B cell (primary cell): ENCODE results near the gene TTLL5.

ENCODE experiments used
- EZH2 ChIP-seq: IDR thresholded peaks from 2 replicates; pipeline ENCODE4 v1.6.1; 2012; ENCODE audit warnings: borderline replicate concordance, low read depth, mild to moderate bottlenecking, moderate library complexity, low read length; ENCODE audit not compliant: insufficient read depth, poor library complexity, severe bottlenecking
- TF ChIP-seq, protein P1 (sequence below): fragments of 200-600 bp; IDR thresholded peaks from one replicate; pipeline ENCODE4 v1.8.0; 2022; ENCODE audit warnings: antibody characterized with exemption, mild to moderate bottlenecking

DNA sequence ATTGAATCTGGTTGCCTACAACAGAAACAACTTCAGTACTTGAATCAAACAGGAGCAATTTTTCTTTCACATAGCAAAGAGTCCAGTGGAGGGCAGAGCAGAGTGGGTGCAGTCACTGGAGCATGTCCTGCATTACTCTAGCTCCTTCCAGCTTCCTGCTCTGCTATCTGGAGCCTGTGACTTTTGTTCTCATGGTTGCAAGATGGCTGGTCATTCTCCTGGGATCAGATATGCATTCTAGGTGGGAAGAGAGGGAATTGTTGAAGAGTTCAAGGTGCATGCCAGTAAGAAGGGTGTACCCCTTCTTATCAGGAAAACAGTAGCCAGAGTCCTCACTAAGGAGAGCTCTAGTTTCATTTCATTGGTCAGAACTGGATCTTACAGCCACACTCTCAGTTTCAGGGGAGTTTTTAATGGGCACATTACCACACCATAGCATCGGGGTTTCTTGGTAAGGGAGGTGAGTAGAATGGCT lies 332.6 kb downstream of the TTLL5 start:
- TF ChIP-seq, protein P1, sequence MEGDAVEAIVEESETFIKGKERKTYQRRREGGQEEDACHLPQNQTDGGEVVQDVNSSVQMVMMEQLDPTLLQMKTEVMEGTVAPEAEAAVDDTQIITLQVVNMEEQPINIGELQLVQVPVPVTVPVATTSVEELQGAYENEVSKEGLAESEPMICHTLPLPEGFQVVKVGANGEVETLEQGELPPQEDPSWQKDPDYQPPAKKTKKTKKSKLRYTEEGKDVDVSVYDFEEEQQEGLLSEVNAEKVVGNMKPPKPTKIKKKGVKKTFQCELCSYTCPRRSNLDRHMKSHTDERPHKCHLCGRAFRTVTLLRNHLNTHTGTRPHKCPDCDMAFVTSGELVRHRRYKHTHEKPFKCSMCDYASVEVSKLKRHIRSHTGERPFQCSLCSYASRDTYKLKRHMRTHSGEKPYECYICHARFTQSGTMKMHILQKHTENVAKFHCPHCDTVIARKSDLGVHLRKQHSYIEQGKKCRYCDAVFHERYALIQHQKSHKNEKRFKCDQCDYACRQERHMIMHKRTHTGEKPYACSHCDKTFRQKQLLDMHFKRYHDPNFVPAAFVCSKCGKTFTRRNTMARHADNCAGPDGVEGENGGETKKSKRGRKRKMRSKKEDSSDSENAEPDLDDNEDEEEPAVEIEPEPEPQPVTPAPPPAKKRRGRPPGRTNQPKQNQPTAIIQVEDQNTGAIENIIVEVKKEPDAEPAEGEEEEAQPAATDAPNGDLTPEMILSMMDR: no peak
- TF ChIP-seq EZH2: no peak
